GM12874 (cell line): ENCODE results near the gene KRCC1.

Source experiments
- CTCF ChIP-seq: IDR thresholded peaks from 2 replicates; pipeline ENCODE4 v1.5.1; 2011; ENCODE audit warnings: low read depth, mild to moderate bottlenecking, control low read depth, low read length, moderate library complexity; ENCODE audit not compliant: insufficient read depth

Gene KRCC1

GRCh38 chr2:88006912-88007439, 48.6 kb downstream of the KRCC1 start:
- no peak for TF ChIP-seq CTCF

GRCh38 chr2:88005776-88006175, 49.8 kb downstream of the KRCC1 start:
- TF ChIP-seq CTCF = no peak

GRCh38 chr2:88003074-88003755, 52.4 kb downstream of the KRCC1 start:
- no peak for TF ChIP-seq CTCF

- no peak for TF ChIP-seq CTCF
Observed at GRCh38 chr2:88002359-88002707, 53.2 kb downstream of the KRCC1 start.

GRCh38 chr2:87996570-87996969, 59.0 kb downstream of the KRCC1 start:
- no peak for TF ChIP-seq CTCF

- TF ChIP-seq CTCF = no peak
Observed at GRCh38 chr2:87995756-87996155, 59.8 kb downstream of the KRCC1 start.
